HFFc6 (cell line): Measurements from ENCODE around the gene KCNIP4. TPM values are rescaled to one million over a fixed set of nuclear protein-coding genes. Genes with fewer than 3 reads are reported as not detected.

ENCODE experiments used
- DNase-seq: peaks from one replicate; pipeline ENCODE4 v3.0.0-alpha.2; 2018
- H3K27ac Mint-ChIP-seq: 2 replicates; pipeline ENCODE4 v1.8.0; 2020; ENCODE audit warnings: mild to moderate bottlenecking, mixed read lengths
- H3K27me3 Mint-ChIP-seq: 2 replicates; pipeline ENCODE4 v1.8.0; 2021; ENCODE audit warnings: mild to moderate bottlenecking, moderate library complexity, mixed read lengths; ENCODE audit not compliant: insufficient read depth
- H3K36me3 Mint-ChIP-seq: 2 replicates; pipeline ENCODE4 v1.8.0; 2021; ENCODE audit warnings: low read depth, mixed read lengths
- H3K4me1 Mint-ChIP-seq: 2 replicates; pipeline ENCODE4 v1.8.0; 2020; ENCODE audit warnings: low read depth, mixed read lengths
- H3K4me3 Mint-ChIP-seq: 2 replicates; pipeline ENCODE4 v1.8.0; 2020; ENCODE audit warnings: mild to moderate bottlenecking, moderate library complexity, mixed read lengths
- H3K9me3 Mint-ChIP-seq: 2 replicates; pipeline ENCODE4 v1.8.0; 2020; ENCODE audit warnings: mild to moderate bottlenecking, mixed read lengths
- CTCF ChIP-seq: fragments of 200-600 bp; sonication (generic); IDR thresholded peaks from 2 replicates; pipeline ENCODE4 v1.5.0; 2021; ENCODE audit warnings: antibody characterized with exemption, mild to moderate bottlenecking
- total RNA-seq, 6 experiments: library from RNA; stranded (reverse); fragmentation: NEBNext Ultra II Directional; extraction: Animal tissue kit (Norgen Biotek cat#: 25700); gene quantifications; 2 replicates in 1 of 6; 3 replicates in 5 of 6; pipeline ENCODE4 v1.2.3, GENCODE V29; 2021

The KCNIP4 gene
- total RNA-seq, 6 experiments from 2014 or later, result not detected

GRCh38 chr4:21012851-21013331 lies 935.7 kb downstream of the KCNIP4 start:
- TF ChIP-seq CTCF, result no peak
- no peak for DNase-seq
- peaks cover 13% of the 10 kb centered on the region for H3K9me3 Mint-ChIP-seq
- H3K27ac Mint-ChIP-seq, result no peak overlapping the region
- H3K36me3 Mint-ChIP-seq, result no peaks in the 10 kb centered on the region
- H3K27me3 Mint-ChIP-seq, result no peaks in the 10 kb centered on the region
- no peak overlapping the region for H3K4me3 Mint-ChIP-seq
- H3K4me1 Mint-ChIP-seq, result peaks cover 6% of the 10 kb centered on the region; the same call in 1 of the 2 replicates

GRCh38 chr4:21011106-21011505 lies 937.5 kb downstream of the KCNIP4 start:
- peaks cover 6% of the 10 kb centered on the region; the same call in 1 of the 2 replicates for H3K4me1 Mint-ChIP-seq
- no peaks in the 10 kb centered on the region for H3K27me3 Mint-ChIP-seq
- no peak overlapping the region for H3K27ac Mint-ChIP-seq
- H3K4me3 Mint-ChIP-seq, result no peak overlapping the region
- no peak for DNase-seq
- H3K36me3 Mint-ChIP-seq, result no peaks in the 10 kb centered on the region
- TF ChIP-seq CTCF, result no peak
- peaks cover 4% of the 10 kb centered on the region; the same call in 1 of the 2 replicates for H3K9me3 Mint-ChIP-seq

- no peak for DNase-seq
- H3K4me1 Mint-ChIP-seq, result peaks cover 6% of the 10 kb centered on the region; the same call in 1 of the 2 replicates
- no peaks in the 10 kb centered on the region for H3K27me3 Mint-ChIP-seq
- H3K36me3 Mint-ChIP-seq, result no peaks in the 10 kb centered on the region
- peaks cover 4% of the 10 kb centered on the region; the same call in 1 of the 2 replicates for H3K9me3 Mint-ChIP-seq
- H3K4me3 Mint-ChIP-seq, result no peak overlapping the region
- TF ChIP-seq CTCF, result no peak
- H3K27ac Mint-ChIP-seq, result no peak overlapping the region
These were observed 938.6 kb downstream of the KCNIP4 start for GRCh38 chr4:21009956-21010355.

GRCh38 chr4:21005647-21006046 lies 942.9 kb downstream of the KCNIP4 start:
- no peaks in the 10 kb centered on the region for H3K4me1 Mint-ChIP-seq
- no peak for DNase-seq
- no peaks in the 10 kb centered on the region for H3K36me3 Mint-ChIP-seq
- no peaks in the 10 kb centered on the region for H3K27me3 Mint-ChIP-seq
- peaks cover 7% of the 10 kb centered on the region for H3K9me3 Mint-ChIP-seq
- H3K4me3 Mint-ChIP-seq, result no peak overlapping the region
- no peak for TF ChIP-seq CTCF
- H3K27ac Mint-ChIP-seq, result no peak overlapping the region

- Mint-ChIP-seq H3K9me3 (peaks cover 11% of the 10 kb centered on the region), H3K27ac (no peak overlapping the region), H3K27me3 (no peaks in the 10 kb centered on the region), H3K4me1 (no peaks in the 10 kb centered on the region), H3K4me3 (no peak overlapping the region), H3K36me3 (no peaks in the 10 kb centered on the region)
- DNase-seq, result no peak
- no peak for TF ChIP-seq CTCF
These were observed 945.6 kb downstream of the KCNIP4 start for GRCh38 chr4:21002976-21003375.

GRCh38 chr4:21002286-21002685 lies 946.3 kb downstream of the KCNIP4 start:
- Mint-ChIP-seq H3K9me3 (peaks cover 11% of the 10 kb centered on the region), H3K27me3 (no peaks in the 10 kb centered on the region), H3K4me1 (no peaks in the 10 kb centered on the region), H3K27ac (no peak overlapping the region), H3K36me3 (no peaks in the 10 kb centered on the region), H3K4me3 (no peak overlapping the region)
- no peak for DNase-seq
- no peak for TF ChIP-seq CTCF
